Measurements from ENCODE around the gene FFAR4. TPM values are rescaled to one million over a fixed set of nuclear protein-coding genes. Genes with fewer than 3 reads are reported as not detected.
A peak's percentile ranks its signal among the peaks of the same experiment; 100 is the strongest.

Gene FFAR4
- total and polyA plus RNA-seq, 2 of the 4 experiments (the other 2 are of a cell fraction) = not detected

GRCh38 chr10:93554760-93555432 is 11.6 kb upstream of the FFAR4 start:
- no peaks in the 10 kb centered on the region for H4K20me1 ChIP-seq (ENCODE audit: insufficient read depth, low read length)
- no peaks in the 10 kb centered on the region for H3K79me1 ChIP-seq (ENCODE audit: low read depth in 1 of 2, low read length in 2 of 2)
- 39% methylated on average over 6 of the region's 14 CpGs; no CpG with 5 or more reads in 1 of the 2 experiments for WGBS, 2 experiments (ENCODE audit: extremely low coverage in 2 of 2, insufficient read length in 1 of 2)
- no peak overlapping the region for H3K4me3 ChIP-seq (ENCODE audit: insufficient read depth, low read depth, low read length)
- no peak overlapping the region for H3K9ac ChIP-seq (ENCODE audit: low read depth, low read length)
- peaks cover 5% of the 10 kb centered on the region for H3K9me3 ChIP-seq (ENCODE audit: control insufficient read depth, insufficient read depth, low read length)
- H4K5ac ChIP-seq (ENCODE audit: low read depth, low read length) = no peak overlapping the region
- no peak overlapping the region for H2BK120ac ChIP-seq (ENCODE audit: low read depth, low read length)
- no peaks in the 10 kb centered on the region for H3K36me3 ChIP-seq (ENCODE audit: control insufficient read depth, insufficient read depth, low read length)
- ATAC-seq (ENCODE audit: low read depth) (peak; percentile 95), DNase-seq (peak; percentile 56)
- H2AK5ac ChIP-seq (ENCODE audit: low read depth, low read length) = no peak overlapping the region
- no peak overlapping the region for H2BK15ac ChIP-seq (ENCODE audit: low read depth, low read length)
- no peak overlapping the region for H3K14ac ChIP-seq (replicated peaks; ENCODE audit: low read depth, low read length)
- no peak overlapping the region for H3K23ac ChIP-seq (ENCODE audit: low read depth, low read length)
- H3K4me2 ChIP-seq (ENCODE audit: low read depth, low read length) = no peak overlapping the region
- in situ Hi-C loops (cut with MboI; ENCODE audit: low sequenced_read_pairs) (loop anchor here (10.0 kb wide), 1 partner anchor 120 kb away; no protein-coding TSS in a partner anchor), intact Hi-C loops (cut with micrococcal nuclease) (loop anchor here (1.0 kb wide), 3 partner anchors 125 to 304 kb away; no protein-coding TSS in a partner anchor), dilution Hi-C loops (cut with HindIII; ENCODE audit: low sequenced_read_pairs, unreplicated experiment) (no loop called here)
- H3K27me3 ChIP-seq (ENCODE audit: control insufficient read depth, insufficient read depth, low read length) = peaks cover 8% of the 10 kb centered on the region
- ChIA-PET CTCF (interaction anchor here (0.5 to 1.0 kb wide), 13 partner anchors 10 to 664 kb away, joined by 3 to 5 read pairs (median 3); no protein-coding TSS in a partner anchor), POLR2A (ENCODE audit: unreplicated experiment) (interaction anchor here (0.6 kb wide), 1 partner anchor 148 kb away, joined by 3 read pairs; the partner anchor contains the start of gene FRA10AC1)
- H2AFZ ChIP-seq (replicated peaks; ENCODE audit: low read length, poor library complexity) = peak overlapping the region; percentile 72
- peak overlapping the region; percentile 82 for H2AK9ac ChIP-seq (replicated peaks; ENCODE audit: low read depth, low read length, poor library complexity)
- H3K56ac ChIP-seq (ENCODE audit: extremely low read depth, insufficient read depth, low read length) = no peak overlapping the region
- TF ChIP-seq CTCF (conservative IDR thresholded peaks at IDR 0.05; ENCODE audit: low read depth, low read length) (peak; percentile 65), RAD21 (IDR thresholded peaks at IDR 0.05; ENCODE audit: low read length) (peak; percentile 65), SMC3 (IDR thresholded peaks at IDR 0.05; ENCODE audit: low read depth, low read length) (peak; percentile 62), CHD1 (IDR thresholded peaks at IDR 0.05; ENCODE audit: low read depth, low read length) (no peak)
- no peak overlapping the region for H3K18ac ChIP-seq (ENCODE audit: low read depth, low read length)
- no TSS peak for BruUV-seq (replicated peaks)
- H4K91ac ChIP-seq (ENCODE audit: insufficient read depth, low read depth, low read length) = no peak overlapping the region
- H4K8ac ChIP-seq (ENCODE audit: low read depth in 2 of 2, low read length in 2 of 2) = no peak overlapping the region
- H3K9me1 ChIP-seq (ENCODE audit: insufficient read depth, low read length) = no peaks in the 10 kb centered on the region
- no peaks in the 10 kb centered on the region for H3K4me1 ChIP-seq (ENCODE audit: control insufficient read depth, insufficient read depth, low read length)
- H2BK20ac ChIP-seq (ENCODE audit: low read depth, low read length) = no peak overlapping the region
- H3K27ac ChIP-seq (ENCODE audit: insufficient read depth, low read length) = no peak overlapping the region
- no peak overlapping the region for H2BK5ac ChIP-seq (ENCODE audit: low read depth, low read length, poor library complexity, severe bottlenecking)
- no peak overlapping the region for H3K4ac ChIP-seq (ENCODE audit: low read depth, low read length)
